ENCODE data around the gene GPR63. TPM values are rescaled to one million over a fixed set of nuclear protein-coding genes. Genes with fewer than 3 reads are reported as not detected.

The GPR63 gene
- total and polyA plus RNA-seq, 11 donors: 0.14 to 2.7 (median 0.75) TPM

DNA sequence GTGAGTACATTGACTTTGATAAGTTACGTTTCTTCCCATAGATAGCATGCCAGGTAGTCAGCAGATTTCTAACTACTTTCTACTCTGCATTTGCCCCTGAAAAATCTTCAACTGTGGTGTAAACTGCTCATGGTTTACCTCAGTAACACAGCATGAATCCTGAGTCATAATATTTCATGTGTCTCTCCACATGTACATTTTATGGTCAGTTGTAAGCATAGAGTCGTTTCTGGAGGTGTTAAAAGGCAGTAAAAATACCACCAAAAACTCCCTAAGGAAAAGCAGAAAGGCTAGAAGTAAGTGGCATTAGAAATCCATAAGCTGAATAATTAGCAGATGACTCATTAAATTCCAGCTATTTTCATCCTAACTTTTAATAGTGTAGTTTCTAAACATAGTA lies 4.1 kb upstream of the GPR63 start:
- WGBS, 4 donors: 24 to 29% (median 27%) methylated on average over 2 of the region's 2 CpGs
- Histone ChIP-seq H3K4me3 (no peak overlapping the region), H3K27ac (no peak overlapping the region), H3K4me1 (peaks cover 0 to 15% (median 3%) of the 10 kb centered on the region in 12 donors), H3K27me3 (peaks cover 0 to 8% (median 0%) of the 10 kb centered on the region in 9 donors), H3K36me3 (no peaks in the 10 kb centered on the region), H3K9me3 (peaks cover 0 to 13% (median 0%) of the 10 kb centered on the region in 12 donors)
- DNase-seq: no peak
- ATAC-seq: no peak
- TF ChIP-seq, protein P1, sequence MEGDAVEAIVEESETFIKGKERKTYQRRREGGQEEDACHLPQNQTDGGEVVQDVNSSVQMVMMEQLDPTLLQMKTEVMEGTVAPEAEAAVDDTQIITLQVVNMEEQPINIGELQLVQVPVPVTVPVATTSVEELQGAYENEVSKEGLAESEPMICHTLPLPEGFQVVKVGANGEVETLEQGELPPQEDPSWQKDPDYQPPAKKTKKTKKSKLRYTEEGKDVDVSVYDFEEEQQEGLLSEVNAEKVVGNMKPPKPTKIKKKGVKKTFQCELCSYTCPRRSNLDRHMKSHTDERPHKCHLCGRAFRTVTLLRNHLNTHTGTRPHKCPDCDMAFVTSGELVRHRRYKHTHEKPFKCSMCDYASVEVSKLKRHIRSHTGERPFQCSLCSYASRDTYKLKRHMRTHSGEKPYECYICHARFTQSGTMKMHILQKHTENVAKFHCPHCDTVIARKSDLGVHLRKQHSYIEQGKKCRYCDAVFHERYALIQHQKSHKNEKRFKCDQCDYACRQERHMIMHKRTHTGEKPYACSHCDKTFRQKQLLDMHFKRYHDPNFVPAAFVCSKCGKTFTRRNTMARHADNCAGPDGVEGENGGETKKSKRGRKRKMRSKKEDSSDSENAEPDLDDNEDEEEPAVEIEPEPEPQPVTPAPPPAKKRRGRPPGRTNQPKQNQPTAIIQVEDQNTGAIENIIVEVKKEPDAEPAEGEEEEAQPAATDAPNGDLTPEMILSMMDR (IDR thresholded peaks at IDR 0.05): no peak
- TF ChIP-seq POLR2A (IDR thresholded peaks at IDR 0.05): no peak
- intact Hi-C loops (cut with DNase I): no loop called here

DNA sequence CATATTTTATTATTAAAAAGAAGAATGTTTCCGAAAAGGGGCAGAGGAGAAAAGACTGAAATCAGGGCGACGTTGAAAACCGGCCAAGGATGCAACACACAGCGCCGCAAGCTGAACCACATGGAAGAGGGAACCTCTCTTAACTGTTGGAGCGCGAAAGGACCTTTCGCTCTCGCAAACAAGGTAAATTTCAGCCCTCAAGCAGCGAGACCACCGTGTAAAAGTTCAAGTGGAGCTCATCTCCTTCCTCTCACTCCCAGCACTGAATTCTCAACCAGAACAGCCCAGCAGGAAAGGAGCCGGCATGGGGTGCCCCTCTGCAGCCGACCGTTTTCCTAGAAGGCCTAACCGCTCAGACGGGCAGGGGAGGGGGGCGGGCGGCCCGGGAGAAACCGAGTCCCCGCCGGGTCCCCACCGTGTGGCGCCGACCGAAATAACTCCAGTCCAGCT lies 621 bp downstream of the GPR63 start:
- H3K9me3 ChIP-seq: no peaks in the 10 kb centered on the region
- H3K27me3 ChIP-seq: peaks cover 0 to 11% (median 0%) of the 10 kb centered on the region in 9 donors
- H3K4me3 ChIP-seq: peak overlapping the region; percentile 49 to 92 (median 76)
- peaks cover 0 to 19% (median 4%) of the 10 kb centered on the region in 12 donors for H3K4me1 ChIP-seq
- 1 to 2% (median 1%) methylated on average over 12 to 27 of the region's 27 CpGs for WGBS, 4 donors
- TF ChIP-seq, protein P1 (IDR thresholded peaks at IDR 0.05): no peak
- TF ChIP-seq POLR2A (IDR thresholded peaks at IDR 0.05): no peak
- no peaks in the 10 kb centered on the region for H3K36me3 ChIP-seq
- intact Hi-C loops (cut with DNase I): loop anchor here in 1 of 10 donors (5.0 kb wide), 1 partner anchor 61 kb away; the partner anchor contains the start of gene NDUFAF4
- peak overlapping the region in 6 of 12 donors; percentile 23 to 55 (median 38) for H3K27ac ChIP-seq
- DNase-seq: peak in 2 of 5 donors; percentile 19 to 32
- ATAC-seq: peak; percentile 44 to 52 (median 49)

DNA sequence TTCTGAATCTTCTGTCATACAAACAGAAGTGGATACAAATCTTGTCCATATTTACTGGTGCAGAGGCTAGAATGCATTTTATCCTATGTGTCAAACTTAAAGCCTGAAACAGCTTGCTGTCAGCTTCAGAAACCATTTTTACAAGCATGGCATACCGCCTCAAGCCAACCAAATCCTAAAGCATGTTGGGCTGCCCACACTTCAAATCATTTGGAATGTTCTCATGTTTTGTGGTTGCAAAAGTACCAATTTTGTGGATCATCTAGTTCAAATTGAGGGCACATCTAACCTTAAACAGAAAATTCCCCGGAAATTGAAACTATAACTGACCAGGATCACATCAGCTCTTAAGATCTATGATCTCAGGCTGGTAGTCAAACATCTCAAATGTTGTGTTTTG lies 3.2 kb downstream of the GPR63 start:
- Histone ChIP-seq H3K27ac (no peak overlapping the region), H3K27me3 (peaks cover 0 to 11% (median 0%) of the 10 kb centered on the region in 9 donors), H3K9me3 (no peaks in the 10 kb centered on the region), H3K36me3 (no peaks in the 10 kb centered on the region), H3K4me1 (peaks cover 0 to 19% (median 4%) of the 10 kb centered on the region in 12 donors), H3K4me3 (no peak overlapping the region)
- no peak for TF ChIP-seq POLR2A (IDR thresholded peaks at IDR 0.05)
- TF ChIP-seq, protein P1 (IDR thresholded peaks at IDR 0.05): no peak
- DNase-seq: no peak
- no peak for ATAC-seq
- WGBS, 4 donors: 96 to 97% (median 97%) methylated on average over 2 of the region's 2 CpGs
- intact Hi-C loops (cut with DNase I): no loop called here

DNA sequence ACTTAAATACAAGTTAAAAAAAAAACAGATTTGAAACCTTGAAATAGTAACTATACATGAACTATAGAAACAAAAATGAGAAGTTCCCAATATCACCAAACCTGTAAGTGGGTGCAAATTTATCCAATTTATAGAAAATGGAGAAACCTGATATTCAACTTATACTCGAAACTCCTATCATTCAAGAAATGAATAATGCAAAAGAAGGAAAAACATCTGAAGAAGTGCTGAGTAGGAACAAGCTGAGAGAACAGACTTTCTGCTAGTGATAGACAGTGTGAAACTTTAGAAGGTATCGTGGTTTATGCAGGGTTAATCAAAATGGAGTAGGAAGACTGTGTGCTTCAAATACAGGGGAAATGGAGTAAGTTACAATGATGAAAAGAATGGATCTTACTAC lies 4.5 kb downstream of the GPR63 start:
- 90 to 95% (median 94%) methylated on average over 2 of the region's 2 CpGs for WGBS, 4 donors
- Histone ChIP-seq H3K4me1 (peaks cover 0 to 13% (median 3%) of the 10 kb centered on the region in 12 donors), H3K27ac (no peak overlapping the region), H3K36me3 (no peaks in the 10 kb centered on the region), H3K27me3 (peaks cover 0 to 7% (median 0%) of the 10 kb centered on the region in 9 donors), H3K9me3 (no peaks in the 10 kb centered on the region), H3K4me3 (no peak overlapping the region)
- DNase-seq: no peak
- TF ChIP-seq, protein P1 (IDR thresholded peaks at IDR 0.05): no peak
- no peak for TF ChIP-seq POLR2A (IDR thresholded peaks at IDR 0.05)
- intact Hi-C loops (cut with DNase I): no loop called here
- ATAC-seq: no peak
